MM.1S (cell line): ENCODE results near the gene MYMK.

Experiments used
- DNase-seq: peaks from one replicate; pipeline ENCODE4 v3.0.0-alpha.2; 2015
- H2AFZ ChIP-seq: fragments of 300-600 bp; sonication (generic); 2 replicates; pipeline ENCODE4 v1.6.0; 2016; ENCODE audit warnings: antibody characterized with exemption, low read length
- H3F3A ChIP-seq: fragments of 300-600 bp; sonication (generic); 2 replicates; pipeline ENCODE4 v1.6.1; 2016; ENCODE audit warnings: mild to moderate bottlenecking, antibody characterized with exemption, low read length, moderate library complexity, mixed read lengths; ENCODE audit not compliant: insufficient read depth
- H3K27ac ChIP-seq: fragments of 300-600 bp; sonication (generic); 2 replicates; pipeline ENCODE4 v1.5.1; 2016; ENCODE audit warnings: mild to moderate bottlenecking, low read length
- H3K27me3 ChIP-seq: fragments of 300-600 bp; sonication (generic); replicated peaks from 2 replicates; pipeline ENCODE4 v1.6.0; 2016; ENCODE audit warnings: low read length; ENCODE audit not compliant: insufficient read depth
- H3K36me3 ChIP-seq: fragments of 300-600 bp; sonication (generic); replicated peaks from 2 replicates; pipeline ENCODE4 v1.6.1; 2016; ENCODE audit warnings: mild to moderate bottlenecking, low read length, mixed read lengths; ENCODE audit not compliant: insufficient read depth
- H3K4me1 ChIP-seq: fragments of 300-600 bp; sonication (generic); 2 replicates; pipeline ENCODE4 v1.6.1; 2016; ENCODE audit warnings: low read length, mixed read lengths
- H3K4me2 ChIP-seq: fragments of 300-600 bp; sonication (generic); 2 replicates; pipeline ENCODE4 v1.6.0; 2016; ENCODE audit warnings: low read depth, low read length
- H3K4me3 ChIP-seq: fragments of 300-600 bp; sonication (generic); 2 replicates; pipeline ENCODE4 v1.5.1; 2016; ENCODE audit warnings: low read length, mixed read lengths
- H3K79me2 ChIP-seq: fragments of 300-600 bp; sonication (generic); 2 replicates; pipeline ENCODE4 v1.6.1; 2016; ENCODE audit warnings: mixed run types, low read length, mixed read lengths
- H3K9ac ChIP-seq: fragments of 300-600 bp; sonication (generic); 2 replicates; pipeline ENCODE4 v1.6.1; 2016; ENCODE audit warnings: low read length, mixed read lengths
- H3K9me2 ChIP-seq: fragments of 300-600 bp; sonication (generic); replicated peaks from 2 replicates; pipeline ENCODE4 v1.6.1; 2016; ENCODE audit warnings: mild to moderate bottlenecking, low read length, mixed read lengths; ENCODE audit not compliant: insufficient read depth
- H3K9me3 ChIP-seq: fragments of 300-600 bp; sonication (generic); replicated peaks from 2 replicates; pipeline ENCODE4 v1.6.1; 2016; ENCODE audit warnings: mild to moderate bottlenecking, low read length, mixed read lengths; ENCODE audit not compliant: insufficient read depth
- H4K20me1 ChIP-seq: fragments of 300-600 bp; sonication (generic); 2 replicates; pipeline ENCODE4 v1.6.1; 2016; ENCODE audit warnings: mild to moderate bottlenecking, low read length, moderate library complexity, mixed read lengths; ENCODE audit not compliant: insufficient read depth
- EZH2 ChIP-seq: fragments of 300-600 bp; sonication (generic); optimal IDR thresholded peaks from 2 replicates; pipeline ENCODE3; 2017; ENCODE audit warnings: low read depth, mild to moderate bottlenecking, antibody characterized with exemption, low read length, mixed read lengths
- EZH2phosphoT487 ChIP-seq: fragments of 300-600 bp; sonication (generic); IDR thresholded peaks from 2 replicates; pipeline ENCODE4 v1.6.1; 2018; ENCODE audit warnings: antibody characterized with exemption, low read length
- TF ChIP-seq, protein P1 (sequence below): fragments of 300-600 bp; sonication (generic); IDR thresholded peaks from 2 replicates; pipeline ENCODE4 v1.5.1; 2016; ENCODE audit warnings: antibody characterized with exemption, low read length, mixed read lengths

Gene MYMK

DNA sequence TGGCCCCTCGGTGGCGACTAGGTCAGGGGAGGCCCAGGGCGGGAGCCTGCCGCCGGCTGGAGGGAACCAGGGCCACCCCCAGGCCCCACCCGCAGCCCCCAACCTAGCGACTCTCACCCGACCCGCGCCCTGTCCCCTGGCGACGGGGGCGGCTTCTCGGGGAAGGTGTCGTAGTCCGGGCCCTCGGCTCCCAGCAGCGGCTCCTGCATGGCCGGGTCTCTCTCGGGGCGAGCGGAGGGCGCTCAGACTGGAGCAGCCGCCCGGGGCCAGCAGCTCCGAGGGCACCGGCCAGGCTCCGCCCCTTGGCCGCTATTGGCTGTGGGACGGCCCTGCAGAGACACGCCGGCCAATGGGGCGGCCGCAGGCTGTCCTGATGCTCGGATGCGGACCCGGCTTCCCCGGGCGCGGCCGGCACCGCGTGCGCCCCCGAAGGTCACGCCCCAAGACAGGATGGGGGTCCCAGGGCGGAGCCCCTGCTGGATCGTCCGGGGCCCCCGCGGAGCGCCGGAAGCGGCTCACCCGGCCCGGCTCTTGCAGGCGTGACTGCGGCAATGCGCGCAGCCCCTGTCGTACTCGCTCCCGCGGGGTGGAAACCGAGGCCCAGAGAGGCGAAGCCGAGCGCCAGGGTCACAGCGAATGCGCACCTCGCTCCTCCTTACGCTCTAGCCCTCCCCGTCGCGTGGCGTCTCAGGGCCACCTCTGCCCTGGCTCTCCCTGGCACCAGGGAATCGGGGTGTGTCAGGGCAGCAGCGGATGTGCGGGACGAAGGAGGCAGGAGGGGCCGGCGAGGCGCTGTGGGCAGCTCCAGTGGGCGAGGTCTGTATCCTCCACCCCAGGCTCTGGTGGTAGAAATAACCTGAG, 45.7 kb downstream of the MYMK start, which contains the start of gene SLC2A6:
SLC2A6 (minus strand) TSS at position 249 of the 861 bp plus-strand sequence; CDS start at position 209, 40 bp downstream.
- Histone ChIP-seq H3K4me1 (peaks cover 11% of the 10 kb centered on the region), H3K4me2 (peak within 1 kb of the TSS; percentile 90), H3K4me3 (peak within 1 kb of the TSS; percentile 56), H3F3A (no peaks in the 10 kb centered on the region), H3K36me3 (no peaks in the 10 kb centered on the region), H3K79me2 (no peaks in the 10 kb centered on the region), H3K9me3 (no peaks in the 10 kb centered on the region), H3K9me2 (no peaks in the 10 kb centered on the region), H2AFZ (peak within 1 kb of the TSS; percentile 69), H3K9ac (peak within 1 kb of the TSS; percentile 24; the same call in 1 of the 2 replicates), H4K20me1 (no peaks in the 10 kb centered on the region), H3K27me3 (peaks cover 41% of the 10 kb centered on the region), H3K27ac (no peak within 1 kb of the TSS)
- TF ChIP-seq, protein P1, sequence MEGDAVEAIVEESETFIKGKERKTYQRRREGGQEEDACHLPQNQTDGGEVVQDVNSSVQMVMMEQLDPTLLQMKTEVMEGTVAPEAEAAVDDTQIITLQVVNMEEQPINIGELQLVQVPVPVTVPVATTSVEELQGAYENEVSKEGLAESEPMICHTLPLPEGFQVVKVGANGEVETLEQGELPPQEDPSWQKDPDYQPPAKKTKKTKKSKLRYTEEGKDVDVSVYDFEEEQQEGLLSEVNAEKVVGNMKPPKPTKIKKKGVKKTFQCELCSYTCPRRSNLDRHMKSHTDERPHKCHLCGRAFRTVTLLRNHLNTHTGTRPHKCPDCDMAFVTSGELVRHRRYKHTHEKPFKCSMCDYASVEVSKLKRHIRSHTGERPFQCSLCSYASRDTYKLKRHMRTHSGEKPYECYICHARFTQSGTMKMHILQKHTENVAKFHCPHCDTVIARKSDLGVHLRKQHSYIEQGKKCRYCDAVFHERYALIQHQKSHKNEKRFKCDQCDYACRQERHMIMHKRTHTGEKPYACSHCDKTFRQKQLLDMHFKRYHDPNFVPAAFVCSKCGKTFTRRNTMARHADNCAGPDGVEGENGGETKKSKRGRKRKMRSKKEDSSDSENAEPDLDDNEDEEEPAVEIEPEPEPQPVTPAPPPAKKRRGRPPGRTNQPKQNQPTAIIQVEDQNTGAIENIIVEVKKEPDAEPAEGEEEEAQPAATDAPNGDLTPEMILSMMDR = no peak
- no peak for TF ChIP-seq EZH2phosphoT487
- no peak for TF ChIP-seq EZH2
- peak; percentile 81 for DNase-seq

DNA sequence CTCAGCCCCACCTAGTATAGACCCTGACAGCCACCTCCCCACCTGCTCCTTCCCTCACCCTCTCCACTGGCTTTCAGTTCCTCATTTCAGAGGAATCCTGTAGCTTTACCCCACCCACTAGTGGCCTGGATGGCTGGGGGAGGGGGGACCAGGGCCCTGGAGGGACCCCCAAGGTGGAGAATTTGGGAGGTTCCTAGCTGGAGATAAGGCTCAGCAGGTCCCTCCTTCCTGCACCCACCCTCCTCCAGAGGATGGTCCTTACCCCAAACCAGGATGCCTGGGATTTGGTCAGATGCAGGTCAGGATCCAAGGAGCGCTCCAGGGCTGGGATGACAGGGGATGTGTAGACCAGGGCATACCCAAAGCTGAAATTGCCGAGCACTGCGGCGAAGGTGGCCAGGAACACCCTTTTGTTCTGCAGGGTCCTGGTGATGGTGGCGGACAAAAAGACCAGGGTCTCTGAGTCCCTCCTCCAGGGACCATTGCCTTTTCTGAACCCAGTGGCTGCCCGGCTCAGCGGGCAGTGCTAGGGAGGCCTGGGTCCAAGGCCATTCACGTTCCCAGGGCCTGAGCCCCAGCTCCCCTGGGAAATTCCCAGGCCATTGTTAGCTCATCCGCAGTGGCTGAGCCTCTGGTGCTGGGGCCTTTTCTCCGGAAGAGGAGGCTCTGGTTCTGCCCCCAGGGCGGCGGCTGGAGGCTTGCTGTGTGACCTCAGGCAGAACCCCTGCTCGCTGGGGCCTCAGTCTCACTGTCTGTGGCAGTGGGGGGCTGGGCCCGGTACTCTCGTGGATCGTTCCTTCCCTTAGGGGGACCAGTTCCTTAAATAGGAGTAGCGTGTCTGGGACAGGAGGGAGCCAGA, 46.5 kb downstream of the MYMK start:
- Histone ChIP-seq H3F3A (no peaks in the 10 kb centered on the region), H3K9me2 (no peaks in the 10 kb centered on the region), H3K36me3 (no peaks in the 10 kb centered on the region), H3K27me3 (peaks cover 34% of the 10 kb centered on the region), H3K79me2 (no peaks in the 10 kb centered on the region), H3K27ac (no peak overlapping the region), H3K4me2 (peak overlapping the region; percentile 90), H3K9me3 (no peaks in the 10 kb centered on the region), H3K4me1 (peaks cover 11% of the 10 kb centered on the region), H3K4me3 (peak overlapping the region; percentile 56), H2AFZ (peak overlapping the region; percentile 69), H4K20me1 (no peaks in the 10 kb centered on the region), H3K9ac (peak overlapping the region; percentile 24; the same call in 1 of the 2 replicates)
- TF ChIP-seq EZH2 (no peak), EZH2phosphoT487 (no peak)
- TF ChIP-seq, protein P1 = no peak
- DNase-seq = no peak

DNA sequence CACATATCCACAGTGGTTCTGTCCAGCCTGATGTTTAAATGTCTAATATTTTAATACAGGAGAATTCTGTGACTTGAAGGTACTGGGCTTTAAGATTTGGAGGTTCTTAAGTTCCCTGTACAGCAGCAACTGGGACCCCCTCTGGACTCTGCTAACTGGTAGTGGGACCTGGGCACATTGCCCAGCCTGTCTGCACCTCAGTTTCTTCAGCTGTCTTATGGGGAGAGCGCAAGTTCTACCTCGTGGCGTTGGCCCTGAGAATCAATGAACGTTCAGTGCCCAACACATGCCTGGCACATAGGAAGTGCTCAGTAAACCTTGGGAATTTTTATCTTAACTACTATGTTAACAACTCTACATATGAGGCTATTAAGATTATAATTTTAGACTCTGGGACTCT, 47.3 kb downstream of the MYMK start:
- no peaks in the 10 kb centered on the region for H3K79me2 ChIP-seq
- H3K27ac ChIP-seq = no peak overlapping the region
- peaks cover 27% of the 10 kb centered on the region for H3K27me3 ChIP-seq
- H3K4me2 ChIP-seq = no peak overlapping the region
- peaks cover 11% of the 10 kb centered on the region for H3K4me1 ChIP-seq
- H3F3A ChIP-seq = no peaks in the 10 kb centered on the region
- no peak for DNase-seq
- TF ChIP-seq, protein P1 = no peak
- TF ChIP-seq EZH2phosphoT487 (no peak), EZH2 (no peak)
- H3K9me3 ChIP-seq = no peaks in the 10 kb centered on the region
- no peak overlapping the region for H2AFZ ChIP-seq
- H4K20me1 ChIP-seq = no peaks in the 10 kb centered on the region
- no peak overlapping the region for H3K9ac ChIP-seq
- H3K4me3 ChIP-seq = no peak overlapping the region
- H3K36me3 ChIP-seq = no peaks in the 10 kb centered on the region
- H3K9me2 ChIP-seq = no peaks in the 10 kb centered on the region
